Measurements from ENCODE around the gene DENND1A. TPM values are rescaled to one million over a fixed set of nuclear protein-coding genes. Genes with fewer than 3 reads are reported as not detected.

DENND1A gene
- total RNA-seq, 1 donor = 22.9 TPM

DNA sequence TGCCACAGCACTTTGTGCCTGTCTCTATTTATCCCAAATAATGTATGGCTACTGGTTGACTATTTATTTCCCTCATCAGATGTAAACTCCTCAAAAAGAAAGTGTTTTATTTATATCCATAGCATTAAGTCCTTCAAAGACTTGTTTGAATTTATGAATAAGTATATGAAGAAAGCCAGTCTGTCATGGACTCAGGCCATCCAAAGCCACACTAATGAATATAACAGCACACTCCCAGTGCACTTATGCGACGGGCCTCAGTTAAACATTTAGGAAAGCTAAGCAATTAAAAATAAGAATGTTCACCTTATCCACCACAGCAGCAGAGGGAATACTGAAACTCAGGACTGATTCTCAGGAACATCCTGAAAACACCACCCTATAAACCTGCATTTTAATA, 77.5 kb downstream of the DENND1A start:
- no peak overlapping the region for H3K4me3 ChIP-seq (ENCODE audit: low read depth, low read length)
- no peak for DNase-seq (ENCODE audit: low read depth)
- TF ChIP-seq CTCF (IDR thresholded peaks at IDR 0.05; ENCODE audit: insufficient read depth, low read depth, low read length) = no peak

GRCh38 chr9:123851851-123852250, 78.1 kb downstream of the DENND1A start:
- H3K4me3 ChIP-seq (ENCODE audit: low read depth, low read length) = no peak overlapping the region
- no peak for TF ChIP-seq CTCF (IDR thresholded peaks at IDR 0.05; ENCODE audit: insufficient read depth, low read depth, low read length)
- no peak for DNase-seq (ENCODE audit: low read depth)

GRCh38 chr9:123848447-123849085, 81.4 kb downstream of the DENND1A start:
- DNase-seq (ENCODE audit: low read depth) = no peak
- H3K4me3 ChIP-seq (ENCODE audit: low read depth, low read length) = no peak overlapping the region
- TF ChIP-seq CTCF (IDR thresholded peaks at IDR 0.05; ENCODE audit: insufficient read depth, low read depth, low read length) = no peak

DNA sequence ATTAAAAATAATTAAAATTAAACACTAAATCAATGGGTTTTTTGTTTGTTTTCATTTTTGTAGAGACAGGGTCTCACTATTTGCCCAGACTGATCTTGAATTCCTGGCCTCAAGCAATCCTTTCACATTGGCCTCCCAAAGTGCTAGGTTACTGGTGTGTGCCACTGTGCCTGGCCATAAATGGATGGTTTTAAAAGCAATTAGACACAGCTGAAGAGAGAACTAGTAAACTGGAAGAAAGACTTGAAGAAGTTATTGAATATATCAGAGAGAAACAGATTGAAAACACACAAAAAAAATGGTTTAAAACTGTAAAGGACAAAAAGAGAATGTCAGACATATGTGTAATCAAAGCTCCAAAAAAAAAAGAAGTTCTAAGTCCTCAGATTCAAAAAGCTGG, 83.0 kb downstream of the DENND1A start:
- H3K4me3 ChIP-seq (ENCODE audit: low read depth, low read length) = no peak overlapping the region
- DNase-seq (ENCODE audit: low read depth) = no peak
- TF ChIP-seq CTCF (IDR thresholded peaks at IDR 0.05; ENCODE audit: insufficient read depth, low read depth, low read length) = no peak

DNA sequence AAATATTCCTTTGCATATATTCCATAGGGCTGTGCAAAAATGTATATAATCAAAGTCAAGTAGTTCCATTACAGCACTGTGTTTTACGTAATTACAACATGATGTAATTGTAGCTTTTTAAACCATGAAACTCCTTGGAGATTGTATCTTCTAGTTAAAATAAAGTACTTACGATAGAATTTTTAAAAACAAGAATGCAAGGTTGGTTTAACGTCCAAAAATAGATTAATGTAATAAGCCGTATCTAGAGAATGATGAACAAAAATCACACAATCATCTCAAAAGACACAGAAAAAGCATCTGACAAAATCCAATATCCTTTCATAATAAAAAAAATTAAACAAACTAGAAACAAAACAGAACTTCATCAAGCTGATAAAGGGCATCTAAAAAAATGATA, 86.2 kb downstream of the DENND1A start:
- TF ChIP-seq CTCF (IDR thresholded peaks at IDR 0.05; ENCODE audit: insufficient read depth, low read depth, low read length) = no peak
- no peak overlapping the region for H3K4me3 ChIP-seq (ENCODE audit: low read depth, low read length)
- no peak for DNase-seq (ENCODE audit: low read depth)

DNA sequence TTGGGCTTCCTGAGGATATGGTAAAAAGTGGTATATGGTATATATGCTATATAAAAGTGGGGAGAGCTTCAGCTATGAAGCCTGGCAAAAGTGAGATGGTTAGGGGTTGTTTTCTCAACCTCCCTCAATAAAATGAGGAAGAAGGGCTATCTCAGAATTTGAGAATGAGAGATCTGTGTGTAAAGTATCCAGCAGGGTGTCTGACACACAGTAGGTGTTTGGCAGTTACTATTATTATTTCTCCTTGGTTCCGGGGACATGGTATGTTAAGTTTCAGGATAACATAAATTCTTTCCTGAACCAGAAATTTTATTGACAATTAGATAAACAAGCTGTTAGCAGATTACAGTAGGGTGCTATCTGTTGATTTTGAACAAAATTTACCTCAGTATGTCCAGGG, 94.1 kb downstream of the DENND1A start:
- no peak for DNase-seq (ENCODE audit: low read depth)
- no peak for TF ChIP-seq CTCF (IDR thresholded peaks at IDR 0.05; ENCODE audit: insufficient read depth, low read depth, low read length)
- no peak overlapping the region for H3K4me3 ChIP-seq (ENCODE audit: low read depth, low read length)

All from fibroblast of villous mesenchyme (primary cell).